NCI-H82 treated with DMSO at 0.1 percent for 48 hours (cell line): ENCODE results near the gene MLEC.

Experiments
- DNase-seq: peaks from one replicate; lab custom pipeline; 2025; ENCODE audit not compliant: unreplicated experiment; lab: John Stamatoyannopoulos, UW

Gene MLEC

DNA sequence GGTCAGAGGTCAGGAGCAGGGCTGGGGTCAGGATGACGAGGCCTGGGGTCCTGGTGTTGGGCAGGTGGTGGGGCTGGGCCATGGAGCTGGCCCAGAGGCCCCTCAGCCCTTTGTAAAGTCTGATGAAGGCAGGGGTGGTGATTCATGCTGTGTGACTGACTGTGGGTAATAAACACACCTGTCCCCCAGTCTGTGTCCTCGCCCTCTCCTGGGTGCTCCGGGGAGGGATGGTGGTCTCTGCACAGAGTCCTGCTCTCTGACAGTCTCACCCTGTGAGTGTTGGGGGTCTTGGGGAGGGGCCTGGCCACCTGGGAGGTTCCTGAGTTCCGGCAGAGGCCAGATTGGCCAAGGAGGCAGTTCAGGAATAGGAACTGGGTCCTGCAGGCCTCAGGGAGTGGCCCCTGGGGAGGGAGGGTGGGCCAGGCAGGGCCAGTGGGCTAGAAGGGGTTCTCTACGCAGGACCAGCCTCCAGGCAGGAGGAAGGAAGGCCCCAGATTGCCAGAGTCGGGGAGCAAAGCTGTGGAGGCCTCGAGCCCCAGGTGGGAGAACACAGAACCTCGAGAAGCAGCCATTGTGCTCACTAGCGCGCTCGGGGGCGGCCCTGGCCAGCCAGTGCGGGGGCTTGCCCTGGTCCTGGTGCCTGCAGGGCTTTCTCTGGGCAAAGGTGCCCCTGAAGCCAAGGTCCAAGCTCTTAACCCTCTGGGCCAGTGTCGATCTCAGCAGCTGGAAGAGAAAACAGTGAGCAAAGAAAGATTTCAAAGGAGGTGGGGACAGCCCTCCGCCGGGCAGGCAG, 53.1 kb downstream of the MLEC start:
- no peak for DNase-seq

DNA sequence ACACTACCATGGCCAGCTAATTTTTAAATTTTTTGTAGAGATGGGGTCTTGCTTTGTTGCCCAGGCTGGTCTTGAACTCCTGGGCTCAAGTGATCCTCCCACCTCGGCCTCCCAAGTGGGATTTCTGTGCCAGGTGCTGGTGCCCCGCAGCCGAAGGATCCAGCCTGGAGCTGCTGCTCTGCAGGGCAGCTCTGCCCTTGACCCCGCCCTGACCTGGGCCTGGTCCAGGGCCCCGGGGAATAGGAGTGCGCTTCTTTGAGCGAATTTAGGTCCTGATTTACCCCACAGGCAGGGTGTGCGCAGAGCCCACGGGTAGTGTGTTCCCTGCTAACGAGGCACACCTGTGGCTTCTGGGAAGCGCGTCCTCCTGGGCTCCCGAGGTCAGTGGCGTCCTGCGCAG, 53.9 kb downstream of the MLEC start:
- no peak for DNase-seq

DNA sequence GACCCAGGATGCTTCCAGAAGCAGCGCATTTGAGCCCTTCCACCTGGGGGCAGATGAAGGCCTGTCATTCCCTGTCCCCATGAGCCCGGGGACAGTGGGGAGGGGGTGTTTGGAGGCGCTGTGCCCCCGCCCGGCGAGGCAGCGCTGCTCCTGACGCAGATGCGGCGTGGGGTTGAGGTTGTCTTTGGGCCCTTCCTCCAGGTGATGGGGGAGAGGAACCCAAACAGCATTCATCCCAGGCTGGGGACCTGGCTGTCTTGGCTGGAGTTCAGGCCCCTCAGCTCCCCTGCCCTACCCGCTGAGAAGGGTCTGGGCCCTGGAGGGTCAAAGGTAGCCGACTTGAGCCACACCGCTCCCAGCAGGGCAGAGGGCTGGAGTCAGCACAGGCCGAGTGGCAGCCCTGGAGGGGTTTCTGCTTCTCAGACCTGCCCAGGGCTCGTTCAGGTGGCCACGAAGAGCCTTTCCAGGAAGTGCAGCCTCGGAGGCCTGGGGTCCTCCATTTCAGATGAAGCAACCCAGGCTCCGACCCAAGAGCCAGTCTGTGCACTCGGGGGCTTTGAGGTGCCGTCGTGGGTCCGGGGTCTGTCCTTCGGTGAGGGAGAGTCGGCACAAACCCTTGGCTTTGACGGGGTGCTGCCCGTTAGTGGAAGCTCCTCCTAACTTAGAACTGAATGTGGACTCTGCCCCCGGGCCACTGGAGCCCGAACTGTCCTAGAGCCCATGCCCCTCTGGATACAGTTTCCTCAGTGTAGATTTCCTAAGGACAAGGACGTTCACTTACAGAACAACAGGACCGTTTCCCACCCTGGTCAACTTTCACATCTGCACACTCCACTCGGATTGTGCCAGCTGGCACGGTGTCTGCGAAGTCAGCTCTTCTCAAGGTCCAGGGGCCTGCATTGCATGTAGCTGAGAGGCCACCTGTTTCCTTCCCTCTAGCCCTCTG, 54.8 kb downstream of the MLEC start:
- DNase-seq = no peak

DNA sequence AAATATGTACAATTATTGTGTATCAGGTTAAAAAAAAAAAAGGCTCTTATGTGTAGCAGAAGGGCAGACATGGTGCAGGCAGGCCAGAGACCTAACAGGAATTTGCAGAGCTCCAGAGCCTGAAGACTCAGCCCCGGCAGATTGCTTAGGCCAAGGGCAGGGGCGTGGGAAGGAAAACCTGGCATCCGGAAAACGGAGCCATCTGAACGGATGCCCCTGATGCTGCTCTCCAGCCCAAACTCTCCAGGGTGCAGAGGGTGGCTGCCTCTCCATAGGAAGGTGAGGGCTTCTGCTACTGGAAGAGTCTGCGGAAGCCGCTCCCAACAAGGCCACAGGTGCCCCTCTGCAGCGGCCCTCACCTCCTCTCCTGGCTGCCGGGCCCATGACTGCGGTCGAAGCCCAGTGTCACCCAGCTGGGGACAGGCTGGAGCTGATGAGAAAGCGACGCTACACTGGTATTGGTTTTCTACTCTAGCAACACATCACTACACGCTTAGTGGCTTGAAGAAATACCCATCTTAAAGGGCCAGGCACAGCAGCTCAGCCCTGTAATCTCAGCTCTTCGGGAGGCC, 58.1 kb downstream of the MLEC start:
- DNase-seq = no peak

DNA sequence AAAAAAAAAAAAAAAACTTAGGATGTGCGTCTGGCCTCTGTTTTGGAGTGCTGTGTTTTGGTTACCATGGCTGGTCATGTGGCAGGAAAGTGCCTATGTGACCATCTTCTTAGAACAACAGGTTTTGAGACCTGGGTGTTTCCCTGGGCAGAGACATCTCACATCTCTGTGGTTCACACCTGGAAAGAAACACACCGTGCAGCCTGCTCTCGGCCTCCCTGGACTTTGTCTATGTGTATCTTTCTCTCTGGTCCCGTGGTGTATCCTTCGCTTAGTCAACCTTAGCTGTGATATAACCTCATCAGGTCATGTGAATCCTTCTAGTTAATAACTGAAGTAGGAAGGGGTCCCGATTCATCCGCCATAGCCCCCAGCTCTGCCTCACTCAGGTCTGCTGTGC, 61.3 kb downstream of the MLEC start:
- DNase-seq = no peak

DNA sequence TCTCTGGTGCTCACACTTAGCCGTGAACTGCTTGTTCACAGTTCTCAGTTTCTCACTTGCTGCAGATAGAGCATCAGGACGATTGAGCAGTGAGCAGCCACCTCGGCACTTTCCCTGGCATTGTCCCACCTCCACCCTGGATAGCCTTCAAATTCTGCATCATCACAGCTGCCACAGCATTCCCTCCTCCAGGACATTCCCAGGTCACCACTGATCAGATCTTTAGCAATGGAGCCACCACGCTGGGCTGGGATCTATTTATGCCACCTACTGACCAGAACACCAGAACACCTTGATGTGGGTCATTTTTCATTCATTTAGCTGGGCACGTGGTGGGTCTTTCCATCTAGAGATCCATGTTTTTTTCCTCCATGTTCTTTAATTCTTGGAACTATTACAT, 62.3 kb downstream of the MLEC start:
- DNase-seq = no peak

DNA sequence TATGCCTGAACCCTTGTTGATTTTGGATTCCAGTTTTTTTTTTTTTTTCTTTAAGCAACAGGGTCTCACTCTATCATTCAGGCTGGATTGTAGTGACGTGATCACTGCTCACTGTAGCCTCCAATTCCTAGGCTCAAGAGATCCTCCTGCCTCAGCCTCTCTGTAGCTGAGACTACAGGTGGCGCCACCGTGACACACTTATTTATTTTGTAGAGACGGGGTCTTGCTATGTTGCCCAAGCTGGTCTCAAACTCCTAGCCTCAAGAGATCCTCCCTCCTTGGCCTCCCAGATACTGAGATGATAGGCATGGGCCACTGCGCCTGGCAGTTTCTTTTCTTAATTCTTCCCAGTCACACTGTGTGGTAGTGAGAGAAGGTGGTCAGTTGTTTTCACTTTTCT, 63.9 kb downstream of the MLEC start:
- DNase-seq = no peak

DNA sequence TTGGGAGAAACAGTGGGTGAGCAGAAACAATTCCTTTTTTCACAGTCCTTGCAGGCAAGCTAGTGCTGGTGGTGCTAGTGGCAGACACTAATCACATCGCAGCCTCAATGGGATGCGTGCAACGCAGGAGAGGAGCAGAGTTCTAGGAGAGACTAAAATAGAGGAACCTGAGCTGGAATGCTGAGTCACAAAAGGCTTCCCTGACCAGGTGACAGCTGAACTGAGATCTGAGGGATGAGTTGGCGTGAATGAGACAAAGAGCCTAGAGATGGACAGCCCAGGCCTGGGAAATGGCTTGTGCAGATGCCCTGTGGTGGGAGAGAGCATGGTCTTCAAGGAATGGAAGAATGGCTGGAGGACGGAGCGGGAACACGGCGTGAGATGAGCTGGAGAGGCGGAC, 64.4 kb downstream of the MLEC start:
- DNase-seq = no peak
